Measurements from ENCODE around the gene KDELR3.

Gene KDELR3

GRCh38 chr22:38440747-38441350 is 27.0 kb upstream of the KDELR3 start:
- DNase-seq = no peak

DNA sequence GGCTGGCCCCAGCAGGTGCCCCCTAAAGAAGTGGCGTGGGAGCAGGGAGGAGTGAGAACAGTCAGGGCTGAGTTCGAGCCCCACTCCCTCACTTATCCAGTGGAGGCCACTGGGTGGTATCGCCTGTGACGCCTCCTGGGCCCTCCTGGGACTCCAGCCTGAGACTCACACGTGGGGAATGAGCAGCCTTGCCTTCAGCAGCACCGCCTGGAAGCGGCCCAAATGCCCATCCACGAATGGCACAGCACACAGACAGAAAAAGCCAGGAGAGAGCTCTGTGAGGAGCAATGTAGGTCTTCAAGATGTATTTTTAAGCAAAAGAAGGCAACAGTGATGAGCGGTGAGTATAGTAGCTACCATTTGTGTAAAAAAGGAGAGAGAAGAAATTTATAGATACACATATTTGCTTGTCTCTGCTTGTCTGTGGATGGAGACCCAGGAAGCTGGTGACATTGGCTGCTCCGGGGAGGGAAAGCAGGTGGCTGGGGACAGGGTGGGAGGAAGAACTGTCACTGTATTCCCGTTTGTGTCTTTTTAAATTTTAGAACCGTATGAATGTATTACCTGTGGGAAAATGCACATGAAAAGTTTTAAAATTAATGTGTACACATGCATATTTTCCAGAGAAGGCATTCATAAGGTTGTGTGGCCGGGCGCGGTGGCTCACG is 26.1 kb upstream of the KDELR3 start:
- DNase-seq = no peak

DNA sequence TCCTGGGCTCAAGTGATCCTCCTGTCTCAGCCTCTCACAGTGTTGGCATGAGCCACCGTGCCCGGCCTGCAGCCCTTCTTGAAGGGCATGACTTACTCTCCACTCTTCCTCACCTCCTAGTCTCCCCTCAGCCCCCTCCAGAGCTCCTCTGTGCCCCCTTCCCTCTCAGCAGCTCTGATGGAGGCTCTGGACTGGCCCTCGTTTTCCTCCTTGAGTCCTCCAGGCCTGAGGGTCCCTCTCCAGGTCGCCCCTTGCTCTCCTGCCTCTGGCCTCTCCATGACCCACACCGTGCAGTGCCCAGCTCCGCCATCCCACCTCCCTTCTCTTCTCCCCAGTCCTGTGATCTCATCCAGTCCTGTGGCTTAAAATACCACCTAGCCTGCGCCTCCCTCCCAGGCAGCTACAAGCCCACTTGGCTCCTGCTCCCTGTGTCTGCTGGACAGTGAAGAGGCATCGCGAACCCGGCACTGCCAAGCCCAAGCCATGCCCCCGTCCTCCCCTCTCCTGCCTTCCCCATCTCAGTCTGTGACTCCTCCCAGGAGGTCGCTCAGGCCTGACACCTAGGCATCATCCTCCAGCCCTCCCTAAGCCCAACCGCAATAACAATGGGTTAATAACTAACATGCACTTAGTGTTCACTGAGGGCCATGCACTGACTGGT is 24.8 kb upstream of the KDELR3 start:
- no peak for DNase-seq

DNA sequence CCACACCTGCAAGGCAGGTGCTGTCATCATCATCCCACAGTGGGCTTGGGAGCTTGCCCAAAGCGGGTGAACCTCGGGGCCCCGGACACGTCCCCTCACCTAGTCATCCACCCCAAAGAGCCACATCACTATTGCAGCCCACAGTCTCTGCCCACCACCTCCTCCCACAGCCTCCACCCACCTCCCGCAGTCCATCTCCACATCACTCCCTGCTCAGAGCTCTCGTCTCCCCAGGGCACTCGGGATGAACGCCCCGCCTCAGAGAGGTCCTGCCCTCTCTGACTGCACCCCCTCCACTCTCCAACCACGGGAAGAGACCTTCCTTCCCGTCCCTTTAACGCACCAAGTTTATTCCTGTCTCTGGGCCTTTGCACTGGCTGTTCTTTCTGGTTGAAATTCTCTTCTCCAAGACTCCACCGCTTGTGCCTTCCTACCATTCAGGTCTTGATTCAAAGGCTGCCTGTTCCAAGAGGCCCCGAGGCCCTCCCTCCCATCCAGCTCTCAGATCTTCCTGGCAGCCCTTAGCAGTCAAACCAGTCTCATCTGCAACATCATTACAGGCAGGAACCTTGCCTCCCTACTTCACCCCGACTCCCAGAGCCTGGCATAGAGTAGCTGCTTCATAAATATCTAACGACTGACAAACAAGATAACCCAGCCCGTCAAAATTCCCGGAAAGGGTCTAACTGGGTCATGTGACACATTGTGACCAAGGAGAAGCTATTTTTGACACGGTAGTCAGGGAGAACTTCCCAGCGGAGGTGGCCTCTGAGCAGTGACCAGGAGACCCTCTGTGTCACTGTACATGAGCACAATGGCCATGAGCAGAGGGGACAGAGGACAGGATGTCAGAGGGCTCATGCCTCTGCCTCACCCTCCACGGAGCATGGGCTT is 24.0 kb upstream of the KDELR3 start:
- DNase-seq = no peak

- no peak for DNase-seq
Observed at GRCh38 chr22:38444783-38445182, 23.1 kb upstream of the KDELR3 start.

DNA sequence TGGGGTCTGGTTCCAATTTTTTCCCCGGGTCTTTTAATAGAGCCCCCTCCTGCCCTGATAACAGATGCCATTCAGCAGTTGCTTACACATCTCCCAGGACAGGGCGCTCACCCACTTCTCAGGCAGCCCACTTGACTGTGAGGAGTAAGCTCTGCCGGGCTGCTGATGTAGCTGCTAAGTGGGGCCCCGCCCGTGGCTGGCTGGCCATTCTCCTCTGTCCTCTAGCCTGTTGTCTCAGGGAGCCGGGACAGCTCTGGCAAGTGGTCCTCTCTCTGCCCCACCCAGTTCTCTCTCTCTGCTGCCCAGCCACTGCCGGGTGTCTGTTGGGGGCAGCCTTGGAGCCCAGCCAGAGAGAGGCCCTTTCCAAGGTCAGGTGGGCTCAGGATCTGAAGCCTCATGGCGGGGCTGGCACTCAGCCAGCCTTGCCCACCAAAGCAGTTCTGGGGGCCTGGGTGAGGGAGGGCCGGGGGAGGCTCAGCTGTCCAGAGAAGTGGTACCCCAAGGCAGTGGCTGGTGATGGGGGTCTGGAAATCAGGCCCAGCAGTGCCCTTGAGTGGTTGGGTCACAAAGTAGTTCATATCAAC is 21.8 kb upstream of the KDELR3 start:
- no peak for DNase-seq

DNA sequence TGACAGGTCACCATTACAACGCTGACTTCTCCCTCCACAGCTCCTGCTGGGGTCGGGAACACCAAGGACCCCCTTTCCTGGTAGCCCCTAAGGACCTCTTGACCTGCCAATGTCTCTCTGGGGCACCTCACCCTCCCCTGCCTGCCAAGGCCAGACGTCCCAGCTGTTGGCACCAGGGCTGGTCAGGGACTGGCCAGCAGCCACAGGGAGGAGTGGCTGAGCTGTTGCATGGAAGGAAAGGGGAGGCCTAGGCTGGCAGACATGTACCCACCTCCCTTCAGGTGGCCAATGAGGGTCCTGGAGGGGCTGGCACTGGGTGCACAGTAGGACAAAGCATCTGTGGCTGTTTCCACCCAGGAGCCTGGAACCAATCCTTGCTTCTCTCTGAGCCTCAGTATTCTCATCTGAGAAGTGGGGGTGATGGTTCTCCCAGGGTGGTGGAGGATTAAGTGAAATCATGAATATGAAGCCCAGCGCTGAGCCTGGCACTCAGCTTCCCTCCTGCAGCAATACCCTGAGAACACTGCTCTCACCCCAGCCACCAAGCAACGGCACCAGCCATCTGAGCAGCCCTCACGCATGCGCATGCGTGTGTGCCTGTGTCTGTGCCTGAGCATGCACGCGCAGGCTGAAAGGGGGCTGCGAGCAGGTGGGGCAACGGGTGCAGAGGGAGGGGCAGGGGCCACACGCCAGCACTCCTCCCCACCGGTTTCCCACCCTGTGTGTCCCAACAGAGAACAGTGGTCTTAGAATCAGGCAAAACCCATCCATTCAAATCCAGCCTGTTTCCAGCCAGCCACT is 18.8 kb upstream of the KDELR3 start:
- DNase-seq = no peak

GRCh38 chr22:38449776-38450175 is 18.1 kb upstream of the KDELR3 start:
- no peak for DNase-seq

- DNase-seq = no peak
Observed at GRCh38 chr22:38450234-38450797, 17.6 kb upstream of the KDELR3 start.

GRCh38 chr22:38451404-38451803 is 16.5 kb upstream of the KDELR3 start:
- DNase-seq = no peak

DNA sequence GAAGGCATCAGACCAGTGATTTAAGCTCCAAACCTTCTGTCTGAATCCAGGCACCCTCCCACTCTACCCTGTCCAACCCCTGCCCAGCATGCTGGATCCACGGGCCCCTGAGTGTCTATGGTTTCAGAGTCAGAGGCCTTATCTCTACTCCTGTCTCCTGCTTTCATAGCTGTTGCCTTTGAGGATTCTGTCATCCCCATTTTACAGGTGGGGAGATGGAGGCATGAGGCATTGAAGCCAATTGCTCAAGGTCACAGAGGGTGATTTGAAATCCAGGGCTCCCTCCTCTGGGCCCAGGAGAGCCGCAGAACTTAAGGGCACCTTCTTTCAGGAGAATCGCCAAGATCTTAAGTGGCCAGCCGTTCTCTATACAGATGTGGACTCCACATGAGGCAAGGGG is 16.0 kb upstream of the KDELR3 start:
- no peak for DNase-seq

DNA sequence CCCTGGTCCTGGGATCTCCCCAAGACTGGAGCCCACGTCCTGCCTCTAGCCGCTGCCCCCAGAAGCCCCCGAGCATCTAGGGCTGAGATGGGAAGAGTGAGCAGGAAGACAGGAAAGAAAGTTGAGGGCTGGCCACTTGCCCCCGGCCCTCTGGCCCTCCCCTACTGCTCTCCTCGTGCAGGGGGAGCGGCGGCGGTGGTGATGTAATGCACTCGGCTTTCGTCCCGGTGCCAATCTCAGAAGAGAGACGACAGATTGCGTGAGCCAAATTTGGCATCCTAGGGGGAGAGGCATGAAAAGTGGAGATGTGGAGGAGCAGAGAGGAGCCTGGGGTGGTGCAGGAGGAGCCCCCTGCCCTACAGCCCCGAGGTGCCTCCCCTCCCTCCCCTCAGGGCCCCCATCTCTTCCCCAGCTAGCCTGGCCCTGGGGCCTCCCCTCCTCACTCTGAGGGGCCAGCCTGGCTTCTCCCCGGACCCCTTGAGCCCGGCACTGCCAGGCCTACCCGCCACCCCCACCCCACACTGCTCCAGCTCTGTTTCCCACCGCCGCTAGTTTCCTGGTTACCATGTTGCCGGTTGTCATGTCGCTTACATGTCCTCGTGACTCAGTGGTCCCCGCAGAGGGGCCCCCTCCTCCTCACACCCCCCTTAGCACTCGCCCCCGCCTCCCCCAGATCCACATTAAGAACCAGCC is 15.4 kb upstream of the KDELR3 start:
- no peak for DNase-seq

- no peak for DNase-seq
Observed at GRCh38 chr22:38453066-38453672, 14.7 kb upstream of the KDELR3 start.

- no peak for DNase-seq
Observed at GRCh38 chr22:38453996-38454352, 13.9 kb upstream of the KDELR3 start.

DNA sequence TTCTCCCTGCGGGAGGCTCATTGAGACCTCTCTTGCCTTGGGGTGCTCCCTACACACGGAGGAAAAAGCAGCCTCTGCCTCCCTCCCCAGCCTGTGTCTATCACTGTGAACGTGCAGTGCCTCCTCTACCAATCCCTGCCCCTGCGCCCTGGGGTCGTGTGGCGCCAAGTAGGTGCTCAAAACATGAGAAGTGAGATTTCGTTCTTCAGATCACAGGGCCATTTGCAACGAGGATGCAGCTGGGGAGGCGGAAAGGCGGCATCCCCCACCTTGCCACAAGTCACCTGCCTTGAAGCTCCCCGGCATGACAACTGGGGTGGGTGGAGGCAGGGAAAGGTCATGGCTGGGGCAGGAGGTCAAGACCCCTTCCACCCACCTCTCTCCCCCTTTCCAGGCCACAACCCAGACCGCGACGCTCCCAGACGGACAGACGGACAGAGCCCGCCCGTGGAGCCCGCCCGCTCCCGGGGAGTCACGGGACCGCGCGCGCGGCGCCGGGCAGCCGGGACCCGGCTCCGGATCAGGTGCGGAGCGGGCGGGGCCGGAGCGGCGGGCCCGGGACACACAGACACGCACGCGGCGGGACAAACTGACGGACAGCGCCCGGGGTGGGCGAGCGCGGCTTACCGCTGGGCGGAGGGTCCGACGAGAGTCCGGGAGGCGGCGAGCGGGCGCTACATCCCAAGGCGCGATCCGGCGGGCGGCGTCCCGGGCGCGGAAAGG is 13.4 kb upstream of the KDELR3 start:
- no peak for DNase-seq

DNA sequence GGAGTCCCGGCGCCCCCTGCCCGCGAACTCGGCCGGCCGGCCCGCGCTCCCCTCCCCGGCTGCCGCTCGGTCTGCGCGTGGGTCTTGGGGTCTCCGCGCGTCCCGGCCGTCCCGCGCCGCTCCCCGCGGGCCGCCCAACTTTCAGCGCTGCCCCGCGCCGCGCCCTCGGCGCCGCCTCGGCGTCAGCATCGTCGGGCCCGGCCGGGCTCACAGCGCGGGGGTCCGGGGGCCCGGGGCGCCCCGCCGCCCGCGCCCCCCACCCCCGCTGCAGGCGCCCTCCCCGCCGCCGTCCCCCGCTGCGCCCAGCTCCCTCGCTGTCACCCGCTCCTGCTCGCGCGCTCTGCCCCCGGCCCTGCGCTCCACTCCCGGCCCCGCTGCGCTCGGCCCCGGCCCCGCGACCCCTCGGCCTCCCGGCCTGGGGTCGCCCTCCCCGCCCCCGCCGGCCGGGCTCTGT is 12.8 kb upstream of the KDELR3 start, which contains the start of gene KCNJ4:
Gene KCNJ4 (minus strand): TSS at position 124 of the 454 bp plus-strand sequence. CDS start 27,067 bp downstream, outside the sequence.
- DNase-seq = no peak

DNA sequence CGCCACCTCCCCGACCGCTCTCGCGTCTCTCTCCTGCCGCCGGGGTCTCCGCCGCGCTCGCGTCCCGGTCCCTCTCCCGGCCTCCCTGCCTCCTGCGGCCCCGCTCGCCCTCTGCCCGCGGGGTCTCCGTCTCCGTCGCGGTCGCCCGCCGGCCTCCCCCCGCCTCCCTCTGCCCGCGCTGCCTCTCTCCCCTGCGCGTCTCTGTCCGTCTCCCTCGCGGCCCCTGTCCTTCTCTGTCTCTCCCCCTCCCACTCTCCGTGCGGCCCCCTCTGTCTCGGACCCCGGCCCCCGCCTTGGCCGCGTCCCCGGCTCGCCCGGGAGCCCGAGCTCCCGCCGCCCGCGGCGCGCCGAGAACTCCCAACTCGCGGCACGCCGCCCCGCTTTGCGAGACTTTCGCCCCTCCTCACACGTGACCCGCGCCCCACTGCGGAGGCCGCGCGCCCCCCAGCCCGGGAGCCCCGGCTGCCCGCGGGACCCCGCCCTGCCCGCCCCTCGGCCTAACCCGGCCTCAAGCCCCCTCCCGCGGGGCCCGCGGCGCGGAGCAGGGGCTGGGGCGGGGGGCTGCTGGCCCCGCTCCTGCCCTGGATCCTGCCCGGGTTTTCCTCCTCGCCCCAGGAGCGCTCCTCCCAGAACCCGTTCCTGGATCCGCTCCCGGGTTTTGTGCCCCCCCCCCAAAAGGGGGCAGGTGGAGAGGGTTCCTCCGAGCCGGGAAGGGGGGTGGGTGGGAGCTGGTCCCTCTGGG is 12.2 kb upstream of the KDELR3 start:
- DNase-seq = no peak

GRCh38 chr22:38456272-38456835 is 11.5 kb upstream of the KDELR3 start:
- DNase-seq = no peak

Measured in bone marrow (tissue), 2 donors.